K562 (cell line): ENCODE measurements around the gene RFX7. TPM values are rescaled to one million over a fixed set of nuclear protein-coding genes. Genes with fewer than 3 reads are reported as not detected.

Source experiments
- CTBP1 ChIP-seq: fragments of 450-650 bp; IDR thresholded peaks from 2 replicates; pipeline ENCODE4 v1.6.1; 2016; ENCODE audit warnings: borderline replicate concordance
- CTCFL ChIP-seq: IDR thresholded peaks from 2 replicates; pipeline ENCODE4 v1.6.1; 2011; ENCODE audit warnings: borderline replicate concordance, low read depth, mild to moderate bottlenecking, moderate library complexity, low read length; ENCODE audit not compliant: insufficient read depth, poor library complexity, severe bottlenecking
- E2F6 ChIP-seq, 2 experiments: IDR thresholded peaks; 2 replicates each; pipeline ENCODE4 v1.6.1; 2011; ENCODE audit warnings: borderline replicate concordance in 1 of 2, control low read depth in 1 of 2, low read depth in 1 of 2, low read length in 1 of 2, mild to moderate bottlenecking in 1 of 2, mixed read lengths in 1 of 2, moderate library complexity in 1 of 2; ENCODE audit not compliant: insufficient read depth in 1 of 2, insufficient read length in 1 of 2, poor library complexity in 1 of 2, severe bottlenecking in 1 of 2; ENCODE audit errors: extremely low read depth in 1 of 2
- FOSL1 ChIP-seq: fragments of 200-800 bp; sonication (Bioruptor generic); conservative IDR thresholded peaks from 2 replicates; pipeline ENCODE4 v1.6.1; 2016; ENCODE audit warnings: missing genetic modification characterization, missing compliant biosample characterization
- HBP1 ChIP-seq: fragments of 450-650 bp; formaldehyde crosslinking; IDR thresholded peaks from 2 replicates; pipeline ENCODE4 v1.4.0; 2022; ENCODE audit warnings: missing genetic modification characterization
- KDM1A ChIP-seq, 2 experiments: fragments of 450-650 bp; IDR thresholded peaks; 2 replicates each; pipeline ENCODE4 v1.6.1; 2016; ENCODE audit warnings: mild to moderate bottlenecking in 2 of 2
- NBN ChIP-seq: fragments of 450-650 bp; IDR thresholded peaks from 2 replicates; pipeline ENCODE4 v1.6.1; 2016; ENCODE audit warnings: low read depth, mild to moderate bottlenecking
- NR3C1 ChIP-seq: sonication (generic); formaldehyde crosslinking; IDR thresholded peaks from 2 replicates; pipeline ENCODE4 v1.8.1; 2022; ENCODE audit warnings: missing genetic modification reagents
- RHOXF2B ChIP-seq: fragments of 250-450 bp; sonication (Bioruptor Pico); conservative IDR thresholded peaks from 2 replicates; pipeline ENCODE4 v1.5.1; 2021
- SMARCA4 ChIP-seq: fragments of 450-650 bp; IDR thresholded peaks from 2 replicates; pipeline ENCODE4 v1.6.1; 2016
- SRSF9 ChIP-seq: fragments of 200-400 bp; formaldehyde crosslinking; IDR thresholded peaks from 2 replicates; pipeline ENCODE4 v1.6.1; 2017; ENCODE audit warnings: low read depth, low read length, borderline replicate concordance
- ZBTB12 ChIP-seq: fragments of 250-450 bp; sonication (Bioruptor Pico); IDR thresholded peaks from 2 replicates; pipeline ENCODE4 v1.4.0; 2020
- ZNF354B ChIP-seq: fragments of 250-450 bp; sonication (Bioruptor Pico); IDR thresholded peaks from 2 replicates; pipeline ENCODE4 v1.4.0; 2020
- polyA plus RNA-seq, 8 experiments: library from polyadenylated mRNA; depleted of rRNA in 4 of 8; stranded (reverse) in 5 of 8; unstranded in 3 of 8; fragments of >200 nt; fragmentation: Nextera tagmentation in 2 of 8; fragmentation: Illumina TruSeq in 1 of 8; extraction: Ambion mirVana in 2 of 8; extraction: Trizol in 1 of 8; gene quantifications; 2 replicates each; pipeline versions ENCODE4 v1.2.1 to v1.2.3, GENCODE V29; 2011 to 2014; ENCODE audit warnings: inconsistent platforms in 1 of 8, missing spikeins in 1 of 8
- total RNA-seq, 7 experiments: library from RNA; depleted of rRNA in 6 of 7; stranded (reverse); fragments of >200 nt in 6 of 7; fragmentation: Illumina TruSeq in 2 of 7; extraction: Trizol in 2 of 7; gene quantifications; 2 replicates each; pipeline versions ENCODE4 v1.2.1 to v1.2.3, GENCODE V29; 2011 to 2021; ENCODE audit warnings: low replicate concordance in 1 of 7
- TF ChIP-seq, protein P1 (sequence below): fragments of 150-350 bp; conservative IDR thresholded peaks from 2 replicates; pipeline ENCODE4 v1.6.1; 2014; ENCODE audit warnings: low read length
- TF ChIP-seq, protein P2 (sequence below): fragments of 250-450 bp; sonication (Bioruptor Pico); IDR thresholded peaks from 2 replicates; pipeline ENCODE4 v1.9.0; 2021; ENCODE audit warnings: mild to moderate bottlenecking, inconsistent platforms

Gene RFX7
- total and polyA plus RNA-seq, 9 of the 15 experiments (the other 6 are each of a cell fraction or from before 2014, with no cell fraction given), result 2.4 to 17.9 (median 6.3) TPM

GRCh38 chr15:56244038-56244810 is 545 bp upstream of the RFX7 start (continued):
- TF ChIP-seq CTCFL, result no peak
- TF ChIP-seq NBN, result 0 out of 2 replicates have a peak, but pooled peaks have one; percentile 44
- no peak for TF ChIP-seq RHOXF2B
- no peak for TF ChIP-seq ZNF354B (CRISPR knock-in tag)
- 0 out of 2 replicates have a peak, but pooled peaks have one; percentile 83 for TF ChIP-seq CTBP1
- TF ChIP-seq SRSF9, result no peak
- no peak for TF ChIP-seq HBP1 (CRISPR knock-in tag)
- TF ChIP-seq, protein P1, sequence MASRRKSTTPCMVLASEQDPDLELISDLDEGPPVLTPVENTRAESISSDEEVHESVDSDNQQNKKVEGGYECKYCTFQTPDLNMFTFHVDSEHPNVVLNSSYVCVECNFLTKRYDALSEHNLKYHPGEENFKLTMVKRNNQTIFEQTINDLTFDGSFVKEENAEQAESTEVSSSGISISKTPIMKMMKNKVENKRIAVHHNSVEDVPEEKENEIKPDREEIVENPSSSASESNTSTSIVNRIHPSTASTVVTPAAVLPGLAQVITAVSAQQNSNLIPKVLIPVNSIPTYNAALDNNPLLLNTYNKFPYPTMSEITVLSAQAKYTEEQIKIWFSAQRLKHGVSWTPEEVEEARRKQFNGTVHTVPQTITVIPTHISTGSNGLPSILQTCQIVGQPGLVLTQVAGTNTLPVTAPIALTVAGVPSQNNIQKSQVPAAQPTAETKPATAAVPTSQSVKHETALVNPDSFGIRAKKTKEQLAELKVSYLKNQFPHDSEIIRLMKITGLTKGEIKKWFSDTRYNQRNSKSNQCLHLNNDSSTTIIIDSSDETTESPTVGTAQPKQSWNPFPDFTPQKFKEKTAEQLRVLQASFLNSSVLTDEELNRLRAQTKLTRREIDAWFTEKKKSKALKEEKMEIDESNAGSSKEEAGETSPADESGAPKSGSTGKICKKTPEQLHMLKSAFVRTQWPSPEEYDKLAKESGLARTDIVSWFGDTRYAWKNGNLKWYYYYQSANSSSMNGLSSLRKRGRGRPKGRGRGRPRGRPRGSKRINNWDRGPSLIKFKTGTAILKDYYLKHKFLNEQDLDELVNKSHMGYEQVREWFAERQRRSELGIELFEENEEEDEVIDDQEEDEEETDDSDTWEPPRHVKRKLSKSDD, result no peak
- 0 out of 2 replicates have a peak, but pooled peaks have one; percentile 28 for TF ChIP-seq SMARCA4
- no peak for TF ChIP-seq ZBTB12 (CRISPR knock-in tag)
- TF ChIP-seq NR3C1 (CRISPR knock-in tag), result no peak
- TF ChIP-seq E2F6 (IDR thresholded peaks at IDR 0.05; ENCODE audit: borderline replicate concordance in 1 of 2, extremely low read depth in 1 of 2, insufficient read depth in 1 of 2, insufficient read length in 1 of 2, low read depth in 1 of 2, low read length in 1 of 2, poor library complexity in 1 of 2, severe bottlenecking in 1 of 2), result peak in 1 of 2 experiments; percentile 12
- TF ChIP-seq, protein P2, sequence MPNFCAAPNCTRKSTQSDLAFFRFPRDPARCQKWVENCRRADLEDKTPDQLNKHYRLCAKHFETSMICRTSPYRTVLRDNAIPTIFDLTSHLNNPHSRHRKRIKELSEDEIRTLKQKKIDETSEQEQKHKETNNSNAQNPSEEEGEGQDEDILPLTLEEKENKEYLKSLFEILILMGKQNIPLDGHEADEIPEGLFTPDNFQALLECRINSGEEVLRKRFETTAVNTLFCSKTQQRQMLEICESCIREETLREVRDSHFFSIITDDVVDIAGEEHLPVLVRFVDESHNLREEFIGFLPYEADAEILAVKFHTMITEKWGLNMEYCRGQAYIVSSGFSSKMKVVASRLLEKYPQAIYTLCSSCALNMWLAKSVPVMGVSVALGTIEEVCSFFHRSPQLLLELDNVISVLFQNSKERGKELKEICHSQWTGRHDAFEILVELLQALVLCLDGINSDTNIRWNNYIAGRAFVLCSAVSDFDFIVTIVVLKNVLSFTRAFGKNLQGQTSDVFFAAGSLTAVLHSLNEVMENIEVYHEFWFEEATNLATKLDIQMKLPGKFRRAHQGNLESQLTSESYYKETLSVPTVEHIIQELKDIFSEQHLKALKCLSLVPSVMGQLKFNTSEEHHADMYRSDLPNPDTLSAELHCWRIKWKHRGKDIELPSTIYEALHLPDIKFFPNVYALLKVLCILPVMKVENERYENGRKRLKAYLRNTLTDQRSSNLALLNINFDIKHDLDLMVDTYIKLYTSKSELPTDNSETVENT, result no peak
- peak; percentile 34 to 60; a peak in 2 of 4 replicates for TF ChIP-seq KDM1A (IDR thresholded peaks at IDR 0.05)
- no peak for TF ChIP-seq FOSL1 (tag)
